Liver (tissue), 9 donors: Measurements from ENCODE around the gene ZFX. TPM values are rescaled to one million over a fixed set of nuclear protein-coding genes. Genes with fewer than 3 reads are reported as not detected.

Experiments used
- DNase-seq: peaks from one replicate; pipeline ENCODE4 v3.0.0-alpha.2; 2017; ENCODE audit warnings: low spot score
- H3K27ac ChIP-seq, 2 donors: one replicate each; pipeline ENCODE4 v1.7.0; 2013; ENCODE audit warnings: inconsistent platforms in 2 of 2, low read length in 2 of 2, control low read depth in 1 of 2, low read depth in 1 of 2, mild to moderate bottlenecking in 1 of 2
- H3K27me3 ChIP-seq, 4 donors: one replicate each; pipeline versions ENCODE4 v1.6.1 to v1.7.0; 2013; ENCODE audit warnings: low read length in 3 of 4, inconsistent platforms in 1 of 4, mild to moderate bottlenecking in 1 of 4, moderate library complexity in 1 of 4; ENCODE audit not compliant: control insufficient read depth in 4 of 4, insufficient read depth in 4 of 4
- H3K36me3 ChIP-seq, 4 donors: one replicate each; pipeline versions ENCODE4 v1.6.1 to v1.7.0; 2013; ENCODE audit warnings: low read length in 3 of 4, mild to moderate bottlenecking in 3 of 4, low read depth in 1 of 4, moderate library complexity in 1 of 4; ENCODE audit not compliant: control insufficient read depth in 4 of 4, insufficient read depth in 3 of 4
- H3K4me1 ChIP-seq, 4 donors: one replicate each; pipeline versions ENCODE4 v1.6.1 to v1.7.0; 2013; ENCODE audit warnings: low read length in 3 of 4, mild to moderate bottlenecking in 3 of 4, moderate library complexity in 1 of 4; ENCODE audit not compliant: control insufficient read depth in 4 of 4, insufficient read depth in 4 of 4
- H3K4me3 ChIP-seq, 3 donors: one replicate each; pipeline versions ENCODE4 v1.6.1 to v1.7.0; 2013; ENCODE audit warnings: low read length in 3 of 3, control low read depth in 1 of 3, low read depth in 1 of 3, mild to moderate bottlenecking in 1 of 3
- H3K9ac ChIP-seq, 2 donors: one replicate each; pipeline ENCODE4 v1.7.0; 2013; ENCODE audit warnings: low read length in 2 of 2, mild to moderate bottlenecking in 2 of 2, moderate library complexity in 2 of 2, control low read depth in 1 of 2, low read depth in 1 of 2
- H3K9me3 ChIP-seq, 4 donors: one replicate each; pipeline versions ENCODE4 v1.6.1 to v1.7.0; 2013; ENCODE audit warnings: low read length in 3 of 4; ENCODE audit not compliant: control insufficient read depth in 4 of 4
- ATF3 ChIP-seq: IDR thresholded peaks from 2 replicates; pipeline ENCODE4 v1.6.1; 2016; ENCODE audit warnings: antibody characterized with exemption
- EGR1 ChIP-seq, 2 donors: IDR thresholded peaks; 2 replicates each; pipeline ENCODE4 v1.6.1; 2016 to 2018; ENCODE audit warnings: antibody characterized with exemption in 2 of 2, low read depth in 2 of 2
- FOXA1 ChIP-seq: IDR thresholded peaks from 2 replicates; pipeline ENCODE4 v1.6.1; 2016; ENCODE audit warnings: antibody characterized with exemption
- FOXA2 ChIP-seq: IDR thresholded peaks from 2 replicates; pipeline ENCODE4 v1.6.1; 2016; ENCODE audit warnings: antibody characterized with exemption
- HNF4A ChIP-seq, 2 donors: conservative IDR thresholded peaks; 2 replicates each; pipeline ENCODE4 v1.6.1; 2016; ENCODE audit warnings: antibody characterized with exemption in 2 of 2, mild to moderate bottlenecking in 2 of 2
- HNF4G ChIP-seq: IDR thresholded peaks from 2 replicates; pipeline ENCODE4 v1.6.1; 2016; ENCODE audit warnings: antibody characterized with exemption
- JUND ChIP-seq, 2 donors: IDR thresholded peaks; 2 replicates each; pipeline ENCODE4 v1.6.1; 2016; ENCODE audit warnings: antibody characterized with exemption in 2 of 2
- RAD21 ChIP-seq, 2 donors: IDR thresholded peaks; 2 replicates each; pipeline ENCODE4 v1.6.1; 2016; ENCODE audit warnings: antibody characterized with exemption in 2 of 2, mild to moderate bottlenecking in 2 of 2
- REST ChIP-seq: IDR thresholded peaks from 2 replicates; pipeline ENCODE4 v1.6.1; 2016; ENCODE audit warnings: antibody characterized with exemption, mild to moderate bottlenecking
- RXRA ChIP-seq, 2 donors: IDR thresholded peaks; 2 replicates each; pipeline ENCODE4 v1.6.1; 2017 to 2018; ENCODE audit warnings: antibody characterized with exemption in 2 of 2, mild to moderate bottlenecking in 1 of 2
- SP1 ChIP-seq: IDR thresholded peaks from 2 replicates; pipeline ENCODE4 v1.6.1; 2018; ENCODE audit warnings: antibody characterized with exemption, mild to moderate bottlenecking
- TAF1 ChIP-seq: conservative IDR thresholded peaks from 2 replicates; pipeline ENCODE4 v1.6.1; 2016; ENCODE audit warnings: antibody characterized with exemption, mild to moderate bottlenecking
- YY1 ChIP-seq: IDR thresholded peaks from 2 replicates; pipeline ENCODE4 v1.6.1; 2016; ENCODE audit warnings: antibody characterized with exemption, mild to moderate bottlenecking
- ZBTB33 ChIP-seq: IDR thresholded peaks from 2 replicates; pipeline ENCODE4 v1.6.1; 2016; ENCODE audit warnings: antibody characterized with exemption
- WGBS: extraction: QIAGEN DNeasy Blood & Tissue Kit; methylation state at CpG from one replicate; pipeline ENCODE4 v1.1.7; 2013; 5-methylcytosine and 5-hydroxymethylcytosine counted together
- polyA plus RNA-seq, 2 donors: library from polyadenylated mRNA; stranded (reverse) in 1 of 2; unstranded in 1 of 2; fragments of 200-250 nt in 1 of 2; fragments of >200 nt in 1 of 2; fragmentation: Nextera tagmentation in 1 of 2; extraction: Ambion mirVana in 1 of 2; gene quantifications; one replicate each; pipeline versions ENCODE4 v1.2.1 to v1.2.3, GENCODE V29; 2013 to 2015
- total RNA-seq, 2 donors: library from RNA; depleted of rRNA; stranded (reverse); fragments of >200 nt; gene quantifications; one replicate each; pipeline ENCODE4 v1.2.3, GENCODE V29; 2014
- TF ChIP-seq, protein P1 (sequence below): IDR thresholded peaks from 2 replicates; pipeline ENCODE4 v1.6.1; 2016; ENCODE audit warnings: antibody characterized with exemption
- TF ChIP-seq, protein P2 (sequence below): fragments of 150-350 bp; IDR thresholded peaks from 2 replicates; pipeline ENCODE4 v1.5.1; 2017; ENCODE audit warnings: improper control_type of control experiment, low read depth, low read length; ENCODE audit not compliant: missing input control
- donor health status: healthy.
- donor health status: healthy.
- donor health status: healthy.
- donor health status: healthy.
- donor health status: healthy.

Gene ZFX
- total and polyA plus RNA-seq, 4 donors, result 3.8 to 50.0 (median 19.0) TPM

- TF ChIP-seq, protein P1, sequence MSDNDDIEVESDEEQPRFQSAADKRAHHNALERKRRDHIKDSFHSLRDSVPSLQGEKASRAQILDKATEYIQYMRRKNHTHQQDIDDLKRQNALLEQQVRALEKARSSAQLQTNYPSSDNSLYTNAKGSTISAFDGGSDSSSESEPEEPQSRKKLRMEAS, result no peak
- TF ChIP-seq TAF1, result no peak
- TF ChIP-seq RAD21 (IDR thresholded peaks at IDR 0.05), result no peak
Measured at GRCh38 chrX:24243692-24244091, 94.2 kb downstream of the ZFX start (continued).

DNA sequence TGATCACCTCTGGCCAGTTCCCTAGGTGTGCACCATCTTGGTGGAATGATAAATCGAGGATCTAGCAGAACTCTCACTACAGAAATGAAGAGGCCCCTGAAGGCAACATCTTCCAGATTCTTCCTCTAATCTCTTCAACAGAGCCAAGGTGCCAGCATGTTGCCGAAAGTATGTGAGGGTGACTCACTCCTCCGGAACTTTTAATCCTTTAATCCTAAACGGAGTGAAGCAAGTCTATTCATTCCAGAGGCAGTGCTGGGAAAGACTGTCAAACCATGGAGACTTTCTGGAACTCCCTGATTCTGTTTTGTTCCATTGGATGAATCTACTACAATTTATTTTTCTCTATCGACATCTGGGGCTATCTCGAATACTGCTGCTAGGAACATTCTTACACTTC is 95.7 kb downstream of the ZFX start:
- WGBS, result 75% methylated on average over 6 of the region's 6 CpGs
- no peaks in the 10 kb centered on the region for H3K36me3 ChIP-seq
- DNase-seq, result no peak
- H3K4me3 ChIP-seq, result no peak overlapping the region
- no peak overlapping the region for H3K27ac ChIP-seq
- H3K9me3 ChIP-seq, result no peaks in the 10 kb centered on the region
- no peak overlapping the region for H3K9ac ChIP-seq
- peaks cover 0 to 10% (median 5%) of the 10 kb centered on the region in 4 donors for H3K4me1 ChIP-seq
- H3K27me3 ChIP-seq, result no peaks in the 10 kb centered on the region
- TF ChIP-seq FOXA2, result no peak
- no peak for TF ChIP-seq ATF3
- no peak for TF ChIP-seq SP1
- TF ChIP-seq RAD21 (IDR thresholded peaks at IDR 0.05), result no peak
- TF ChIP-seq TAF1, result no peak
- no peak for TF ChIP-seq EGR1 (IDR thresholded peaks at IDR 0.05; ENCODE audit: low read depth in 2 of 2)
- TF ChIP-seq, protein P2, sequence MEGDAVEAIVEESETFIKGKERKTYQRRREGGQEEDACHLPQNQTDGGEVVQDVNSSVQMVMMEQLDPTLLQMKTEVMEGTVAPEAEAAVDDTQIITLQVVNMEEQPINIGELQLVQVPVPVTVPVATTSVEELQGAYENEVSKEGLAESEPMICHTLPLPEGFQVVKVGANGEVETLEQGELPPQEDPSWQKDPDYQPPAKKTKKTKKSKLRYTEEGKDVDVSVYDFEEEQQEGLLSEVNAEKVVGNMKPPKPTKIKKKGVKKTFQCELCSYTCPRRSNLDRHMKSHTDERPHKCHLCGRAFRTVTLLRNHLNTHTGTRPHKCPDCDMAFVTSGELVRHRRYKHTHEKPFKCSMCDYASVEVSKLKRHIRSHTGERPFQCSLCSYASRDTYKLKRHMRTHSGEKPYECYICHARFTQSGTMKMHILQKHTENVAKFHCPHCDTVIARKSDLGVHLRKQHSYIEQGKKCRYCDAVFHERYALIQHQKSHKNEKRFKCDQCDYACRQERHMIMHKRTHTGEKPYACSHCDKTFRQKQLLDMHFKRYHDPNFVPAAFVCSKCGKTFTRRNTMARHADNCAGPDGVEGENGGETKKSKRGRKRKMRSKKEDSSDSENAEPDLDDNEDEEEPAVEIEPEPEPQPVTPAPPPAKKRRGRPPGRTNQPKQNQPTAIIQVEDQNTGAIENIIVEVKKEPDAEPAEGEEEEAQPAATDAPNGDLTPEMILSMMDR, result no peak
- no peak for TF ChIP-seq ZBTB33
- TF ChIP-seq JUND (IDR thresholded peaks at IDR 0.05), result no peak
- no peak for TF ChIP-seq YY1
- TF ChIP-seq HNF4A (conservative IDR thresholded peaks at IDR 0.05), result no peak
- no peak for TF ChIP-seq REST
- no peak for TF ChIP-seq HNF4G
- TF ChIP-seq FOXA1, result no peak
- TF ChIP-seq RXRA (IDR thresholded peaks at IDR 0.05), result no peak
